HepG2 (cell line): ENCODE measurements around the gene MEX3D.
A peak's percentile ranks its signal among the peaks of the same experiment; 100 is the strongest.

Experiments used
- CEBPB ChIP-seq: IDR thresholded peaks from 2 replicates; pipeline ENCODE4 v1.6.1; 2011; ENCODE audit warnings: low read depth, low read length, improper control_type of control experiment, borderline replicate concordance
- CTCF ChIP-seq: sonication (generic); formaldehyde crosslinking; IDR thresholded peaks from 2 replicates; pipeline ENCODE4 v1.5.0; 2020; ENCODE audit warnings: mild to moderate bottlenecking, missing genetic modification reagents, moderate library complexity
- PCBP1 ChIP-seq: fragments of 200-400 bp; formaldehyde crosslinking; IDR thresholded peaks from 2 replicates; pipeline ENCODE4 v1.6.1; 2017; ENCODE audit warnings: mild to moderate bottlenecking, low read depth, low read length, borderline replicate concordance
- PRPF4 ChIP-seq: fragments of 200-400 bp; formaldehyde crosslinking; IDR thresholded peaks from 2 replicates; pipeline ENCODE4 v1.6.1; 2016; ENCODE audit warnings: low read length, low read depth; ENCODE audit not compliant: poor library complexity, severe bottlenecking
- ZFP36L1 ChIP-seq: sonication (generic); formaldehyde crosslinking; IDR thresholded peaks from 2 replicates; pipeline ENCODE4 v1.8.0; 2022; ENCODE audit warnings: mild to moderate bottlenecking, missing genetic modification reagents, moderate library complexity
- ZNF142 ChIP-seq: sonication (generic); formaldehyde crosslinking; IDR thresholded peaks from 2 replicates; pipeline ENCODE4 v1.4.0; 2020; ENCODE audit warnings: missing genetic modification reagents
- ZNF280B ChIP-seq: sonication (generic); formaldehyde crosslinking; IDR thresholded peaks from 2 replicates; pipeline ENCODE4 v1.5.0; 2020; ENCODE audit warnings: missing genetic modification reagents, mild to moderate bottlenecking, borderline replicate concordance
- ZNF652 ChIP-seq: IDR thresholded peaks from 2 replicates; pipeline ENCODE4 v1.6.1; 2016; ENCODE audit warnings: low read depth, borderline replicate concordance

GRCh38 chr19:1512671-1513498 is 55.2 kb downstream of the MEX3D start, which contains the start of gene ADAMTSL5:
- TF ChIP-seq ZNF142 (CRISPR knock-in tag) (0 out of 2 replicates have a peak, but pooled peaks have one; percentile 36), ZNF280B (CRISPR knock-in tag) (no peak), ZFP36L1 (no peak), PCBP1 (0 out of 2 replicates have a peak, but pooled peaks have one; percentile 63), PRPF4 (no peak), CEBPB (no peak), ZNF652 (CRISPR knock-in tag) (no peak), CTCF (CRISPR knock-in tag) (peak; percentile 47; the same call in 1 of the 2 replicates)
